ENCODE results near the gene GFRAL.

GFRAL gene

GRCh38 chr6:55327169-55327568 is at the start of gene GFRAL:
GFRAL (plus strand) TSS chr6:55327469; CDS start chr6:55327555, 86 bp downstream.
- no peak for TF ChIP-seq CTCF (IDR thresholded peaks at IDR 0.05; ENCODE audit: low read depth, low read length)
- DNase-seq, result no peak
- H3K4me3 ChIP-seq (ENCODE audit: low read depth, low read length), result no peak within 1 kb of the TSS
- H3K27ac ChIP-seq, result no peak within 1 kb of the TSS
- H3K27me3 ChIP-seq (ENCODE audit: insufficient read depth, low read depth, severe bottlenecking), result peaks cover 15% of the 10 kb centered on the region
- H3K36me3 ChIP-seq, result no peaks in the 10 kb centered on the region
- H3K9me3 ChIP-seq (ENCODE audit: severe bottlenecking), result no peaks in the 10 kb centered on the region

GRCh38 chr6:55277646-55278045 is 49.6 kb upstream of the GFRAL start:
- Histone ChIP-seq H3K4me3 (ENCODE audit: low read depth, low read length) (no peak overlapping the region), H3K27me3 (ENCODE audit: insufficient read depth, low read depth, severe bottlenecking) (peaks cover 9% of the 10 kb centered on the region), H3K9me3 (ENCODE audit: severe bottlenecking) (no peaks in the 10 kb centered on the region), H3K36me3 (no peaks in the 10 kb centered on the region), H3K27ac (no peak overlapping the region)
- no peak for TF ChIP-seq CTCF (IDR thresholded peaks at IDR 0.05; ENCODE audit: low read depth, low read length)
- DNase-seq, result no peak

GRCh38 chr6:55281215-55281614 is 46.1 kb upstream of the GFRAL start:
- H3K4me3 ChIP-seq (ENCODE audit: low read depth, low read length), result no peak overlapping the region
- DNase-seq, result no peak
- no peaks in the 10 kb centered on the region for H3K36me3 ChIP-seq
- H3K9me3 ChIP-seq (ENCODE audit: severe bottlenecking), result no peaks in the 10 kb centered on the region
- H3K27me3 ChIP-seq (ENCODE audit: insufficient read depth, low read depth, severe bottlenecking), result peaks cover 4% of the 10 kb centered on the region
- no peak for TF ChIP-seq CTCF (IDR thresholded peaks at IDR 0.05; ENCODE audit: low read depth, low read length)
- no peak overlapping the region for H3K27ac ChIP-seq

DNA sequence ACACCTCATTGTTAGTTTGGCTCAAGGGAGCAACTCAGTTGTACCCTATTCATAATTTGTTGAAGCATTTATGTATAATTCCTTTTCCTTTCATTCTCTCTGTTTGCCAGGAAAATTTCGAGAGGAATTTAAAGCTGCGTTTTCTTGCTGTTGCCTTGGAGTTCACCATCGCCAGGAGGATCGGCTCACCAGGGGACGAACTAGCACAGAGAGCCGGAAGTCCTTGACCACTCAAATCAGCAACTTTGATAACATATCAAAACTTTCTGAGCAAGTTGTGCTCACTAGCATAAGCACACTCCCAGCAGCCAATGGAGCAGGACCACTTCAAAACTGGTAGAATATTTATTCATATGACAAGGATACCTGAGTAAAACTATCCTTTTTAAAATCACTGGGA is 45.2 kb upstream of the GFRAL start:
- H3K27me3 ChIP-seq (ENCODE audit: insufficient read depth, low read depth, severe bottlenecking), result no peaks in the 10 kb centered on the region
- no peaks in the 10 kb centered on the region for H3K9me3 ChIP-seq (ENCODE audit: severe bottlenecking)
- no peaks in the 10 kb centered on the region for H3K36me3 ChIP-seq
- no peak overlapping the region for H3K4me3 ChIP-seq (ENCODE audit: low read depth, low read length)
- no peak for TF ChIP-seq CTCF (IDR thresholded peaks at IDR 0.05; ENCODE audit: low read depth, low read length)
- H3K27ac ChIP-seq, result no peak overlapping the region
- no peak for DNase-seq

GRCh38 chr6:55286824-55287223 is 40.4 kb upstream of the GFRAL start:
- DNase-seq, result no peak
- Histone ChIP-seq H3K27ac (no peak overlapping the region), H3K4me3 (ENCODE audit: low read depth, low read length) (no peak overlapping the region), H3K36me3 (no peaks in the 10 kb centered on the region), H3K27me3 (ENCODE audit: insufficient read depth, low read depth, severe bottlenecking) (no peaks in the 10 kb centered on the region), H3K9me3 (ENCODE audit: severe bottlenecking) (no peaks in the 10 kb centered on the region)
- TF ChIP-seq CTCF (IDR thresholded peaks at IDR 0.05; ENCODE audit: low read depth, low read length), result no peak

DNA sequence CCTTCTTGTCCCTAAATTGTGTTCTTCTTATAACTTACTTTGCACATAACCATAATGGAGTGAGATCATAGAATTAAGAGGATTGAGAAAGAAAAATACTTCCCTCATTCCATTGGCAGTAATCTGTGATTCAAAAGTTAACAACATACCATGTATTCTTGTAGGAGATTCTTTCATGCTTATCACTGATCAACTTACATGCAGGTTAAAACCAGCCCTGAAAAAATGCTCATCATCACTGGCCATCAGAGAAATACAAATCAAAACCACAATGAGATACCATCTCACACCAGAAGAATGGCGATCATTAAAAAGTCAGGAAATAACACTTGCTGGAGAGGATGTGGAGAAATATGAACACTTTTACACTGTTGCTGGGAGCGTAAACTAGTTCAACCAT is 36.5 kb upstream of the GFRAL start:
- Histone ChIP-seq H3K36me3 (no peaks in the 10 kb centered on the region), H3K9me3 (ENCODE audit: severe bottlenecking) (no peaks in the 10 kb centered on the region), H3K4me3 (ENCODE audit: low read depth, low read length) (no peak overlapping the region), H3K27ac (no peak overlapping the region), H3K27me3 (ENCODE audit: insufficient read depth, low read depth, severe bottlenecking) (no peaks in the 10 kb centered on the region)
- no peak for TF ChIP-seq CTCF (IDR thresholded peaks at IDR 0.05; ENCODE audit: low read depth, low read length)
- DNase-seq, result no peak
